Erythroblast (primary cell): Measurements from ENCODE around the gene RTF2.

Experiments used
- GATA1 ChIP-seq: IDR thresholded peaks from 2 replicates; pipeline ENCODE4 v1.6.1; 2011; ENCODE audit warnings: low read depth, mild to moderate bottlenecking, control low read depth, low read length, moderate library complexity
- POLR2A ChIP-seq: IDR thresholded peaks from 2 replicates; pipeline ENCODE4 v1.6.1; 2011; ENCODE audit warnings: mild to moderate bottlenecking, low read length

DNA sequence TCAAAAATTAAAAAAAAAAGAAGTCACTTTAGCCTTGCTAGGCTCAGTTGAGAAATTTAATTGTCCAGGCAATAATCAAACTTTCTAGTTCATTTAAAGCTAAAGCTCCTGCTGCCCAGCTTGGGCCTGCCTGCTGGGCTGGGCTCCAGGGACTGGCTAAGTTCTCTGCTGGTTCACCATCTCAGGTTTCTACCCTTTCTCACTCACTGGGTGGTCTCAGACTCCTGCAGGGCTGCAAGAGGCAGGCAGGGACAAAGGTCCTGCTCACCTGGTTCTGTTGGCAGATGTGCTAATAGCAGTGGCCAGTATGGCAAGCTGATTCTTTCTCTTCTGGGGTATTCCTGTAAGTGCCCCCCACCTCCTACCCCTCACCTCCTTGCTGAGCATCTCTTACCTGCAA lies 21.2 kb upstream of the RTF2 start:
- no peak for TF ChIP-seq POLR2A
- TF ChIP-seq GATA1 = no peak
